ENCODE results near the gene PNLIPRP2.

Gene PNLIPRP2

GRCh38 chr10:116657863-116658551, 37.3 kb downstream of the PNLIPRP2 start:
- no peak for DNase-seq

- DNase-seq: no peak
These were observed 38.4 kb downstream of the PNLIPRP2 start for GRCh38 chr10:116659049-116659670.

- DNase-seq: no peak
These were observed 40.1 kb downstream of the PNLIPRP2 start for GRCh38 chr10:116660860-116661259.

- no peak for DNase-seq
These were observed 42.6 kb downstream of the PNLIPRP2 start for GRCh38 chr10:116663342-116663741.

GRCh38 chr10:116664631-116665030, 43.9 kb downstream of the PNLIPRP2 start:
- DNase-seq: no peak

- DNase-seq: no peak
These were observed 44.9 kb downstream of the PNLIPRP2 start for GRCh38 chr10:116665541-116666125.

- no peak for DNase-seq
These were observed 46.7 kb downstream of the PNLIPRP2 start for GRCh38 chr10:116667484-116667883.

- no peak for DNase-seq
These were observed 47.3 kb downstream of the PNLIPRP2 start for GRCh38 chr10:116668018-116668417.

GRCh38 chr10:116668446-116668845, 47.7 kb downstream of the PNLIPRP2 start:
- DNase-seq: no peak

- DNase-seq: no peak
These were observed 48.3 kb downstream of the PNLIPRP2 start for GRCh38 chr10:116669080-116669479.

GRCh38 chr10:116669832-116670644, 49.3 kb downstream of the PNLIPRP2 start:
- no peak for DNase-seq

- no peak for DNase-seq
These were observed 50.0 kb downstream of the PNLIPRP2 start for GRCh38 chr10:116670706-116671105.

GRCh38 chr10:116671274-116671926, 50.6 kb downstream of the PNLIPRP2 start:
- DNase-seq: no peak

GRCh38 chr10:116672891-116673290, 52.1 kb downstream of the PNLIPRP2 start:
- no peak for DNase-seq

GRCh38 chr10:116673866-116674265, 53.1 kb downstream of the PNLIPRP2 start:
- DNase-seq: no peak

- no peak for DNase-seq
These were observed 54.2 kb downstream of the PNLIPRP2 start for GRCh38 chr10:116674901-116675423.

GRCh38 chr10:116676118-116676517, 55.4 kb downstream of the PNLIPRP2 start:
- no peak for DNase-seq

- DNase-seq: no peak
These were observed 55.9 kb downstream of the PNLIPRP2 start for GRCh38 chr10:116676633-116677032.

GRCh38 chr10:116679351-116679750, 58.6 kb downstream of the PNLIPRP2 start:
- DNase-seq: no peak

GRCh38 chr10:116683166-116683565, 62.4 kb downstream of the PNLIPRP2 start:
- DNase-seq: no peak

- no peak for DNase-seq
These were observed 63.1 kb downstream of the PNLIPRP2 start for GRCh38 chr10:116683821-116684220.

- DNase-seq: no peak
These were observed 64.0 kb downstream of the PNLIPRP2 start for GRCh38 chr10:116684781-116685180.

GRCh38 chr10:116685807-116686206, 65.1 kb downstream of the PNLIPRP2 start:
- DNase-seq: no peak

Data from T1000 (cell line).